Right kidney (tissue), 1 donor: ENCODE results near the gene SH2D3C.

Source experiments
- DNase-seq: peaks from one replicate; pipeline ENCODE4 v3.0.0-alpha.2; 2016

Gene SH2D3C

GRCh38 chr9:127742435-127743088 is 35.9 kb downstream of the SH2D3C start:
- peak; percentile 84 for DNase-seq

GRCh38 chr9:127741831-127742434 is 36.5 kb downstream of the SH2D3C start:
- peak; percentile 80 for DNase-seq

GRCh38 chr9:127739614-127740330 is 38.7 kb downstream of the SH2D3C start:
- DNase-seq: no peak

GRCh38 chr9:127738666-127739065 is 39.8 kb downstream of the SH2D3C start:
- no peak for DNase-seq

GRCh38 chr9:127735530-127736185 is 42.8 kb downstream of the SH2D3C start:
- DNase-seq: no peak

GRCh38 chr9:127734747-127735529 is 43.5 kb downstream of the SH2D3C start, which contains the start of gene TOR2A:
Gene TOR2A, minus strand, starts transcription at chr9:127735294. Its CDS starts 24 bp downstream, at chr9:127735270.
- peak; percentile 100 for DNase-seq

- DNase-seq: no peak
Observed at GRCh38 chr9:127734247-127734746, 44.2 kb downstream of the SH2D3C start.

GRCh38 chr9:127733614-127734013 is 44.9 kb downstream of the SH2D3C start:
- no peak for DNase-seq

GRCh38 chr9:127732444-127732843 is 46.0 kb downstream of the SH2D3C start:
- DNase-seq: no peak

- DNase-seq: no peak
Observed at GRCh38 chr9:127731938-127732337, 46.5 kb downstream of the SH2D3C start.

GRCh38 chr9:127730799-127731410 is 47.6 kb downstream of the SH2D3C start:
- no peak for DNase-seq

- DNase-seq: no peak
Observed at GRCh38 chr9:127730262-127730661, 48.2 kb downstream of the SH2D3C start.

- no peak for DNase-seq
Observed at GRCh38 chr9:127729522-127730256, 48.8 kb downstream of the SH2D3C start.

GRCh38 chr9:127728808-127729207 is 49.7 kb downstream of the SH2D3C start:
- DNase-seq: no peak

- DNase-seq: no peak
Observed at GRCh38 chr9:127726871-127727270, 51.6 kb downstream of the SH2D3C start.

- DNase-seq: no peak
Observed at GRCh38 chr9:127724012-127724411, 54.5 kb downstream of the SH2D3C start.

- no peak for DNase-seq
Observed at GRCh38 chr9:127723444-127723843, 55.0 kb downstream of the SH2D3C start.

- DNase-seq: no peak
Observed at GRCh38 chr9:127723013-127723412, 55.5 kb downstream of the SH2D3C start.

- DNase-seq: no peak
Observed at GRCh38 chr9:127722055-127722745, 56.3 kb downstream of the SH2D3C start.

GRCh38 chr9:127721391-127721821 is 57.1 kb downstream of the SH2D3C start:
- no peak for DNase-seq
